Suprapubic skin (tissue), 4 donors: ENCODE data around the gene EPB41L2. TPM values are rescaled to one million over a fixed set of nuclear protein-coding genes. Genes with fewer than 3 reads are reported as not detected.

ENCODE experiments used
- DNase-seq, 2 donors: peaks; one replicate each; pipeline ENCODE4 v3.0.0-alpha.2; 2019; ENCODE audit warnings: low spot score in 2 of 2
- H3K27ac ChIP-seq: fragments of 200-600 bp; sonication (generic); one replicate; pipeline ENCODE4 v1.5.1; 2019
- H3K27me3 ChIP-seq: fragments of 200-600 bp; sonication (generic); one replicate; pipeline ENCODE4 v1.5.1; 2019
- H3K36me3 ChIP-seq: fragments of 200-600 bp; sonication (generic); one replicate; pipeline ENCODE4 v1.5.1; 2019
- H3K4me1 ChIP-seq: fragments of 200-600 bp; sonication (generic); one replicate; pipeline ENCODE4 v1.5.1; 2019
- H3K4me3 ChIP-seq: fragments of 200-600 bp; sonication (generic); one replicate; pipeline ENCODE4 v1.5.1; 2019; ENCODE audit warnings: mild to moderate bottlenecking
- H3K9me3 ChIP-seq: fragments of 200-600 bp; sonication (generic); one replicate; pipeline ENCODE4 v1.5.1; 2019
- EP300 ChIP-seq: sonication (generic); formaldehyde crosslinking; IDR thresholded peaks from one replicate; pipeline ENCODE4 v1.6.1; 2017; ENCODE audit warnings: antibody characterized with exemption
- POLR2A ChIP-seq, 2 donors: fragments of 450-650 bp; IDR thresholded peaks; one replicate each; pipeline ENCODE4 v1.6.1; 2017; ENCODE audit warnings: antibody characterized with exemption in 2 of 2, mild to moderate bottlenecking in 2 of 2, moderate library complexity in 2 of 2
- POLR2AphosphoS5 ChIP-seq, 3 donors: sonication (generic); formaldehyde crosslinking; IDR thresholded peaks; one replicate each; pipeline ENCODE4 v1.6.1; 2017; ENCODE audit warnings: antibody characterized with exemption in 3 of 3
- WGBS: methylation state at CpG from one replicate; pipeline ENCODE4 v1.1.5; 2018; 5-methylcytosine and 5-hydroxymethylcytosine counted together
- total RNA-seq, 4 donors: library from RNA; depleted of rRNA; stranded (reverse); fragments of >200 nt; gene quantifications; one replicate each; pipeline ENCODE4 v1.1.0, GENCODE V29; 2016
- TF ChIP-seq, protein P1 (sequence below), 2 donors: fragments of 200-600 bp in 1 of 2; fragments of 450-650 bp in 1 of 2; sonication (generic) in 1 of 2; IDR thresholded peaks; one replicate each; pipeline ENCODE4 v1.5.1; 2016 to 2019; ENCODE audit warnings: antibody characterized with exemption in 2 of 2, mild to moderate bottlenecking in 1 of 2, moderate library complexity in 1 of 2

Gene EPB41L2
- total RNA-seq, 4 donors from 2014 or later: 11.4 to 26.8 (median 15.4) TPM

DNA sequence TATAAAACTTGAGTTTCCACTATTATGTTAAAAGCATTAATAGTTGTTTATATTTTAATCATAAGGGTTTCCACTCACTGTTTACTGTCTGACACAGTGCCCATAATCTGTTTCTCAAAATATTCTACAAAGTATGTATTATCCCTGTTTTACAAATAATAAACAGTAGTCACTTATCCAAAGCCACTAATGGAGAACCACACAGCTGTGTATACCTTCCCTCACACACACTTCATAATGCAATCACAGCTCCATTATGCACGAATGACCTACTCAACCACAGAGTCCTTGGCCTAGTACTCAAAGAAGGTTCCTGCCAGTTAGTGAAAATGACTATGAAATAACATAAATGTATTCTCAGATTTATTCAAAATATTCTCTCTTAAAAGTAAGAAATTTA, 103.1 kb downstream of the EPB41L2 start:
- H3K4me1 ChIP-seq: peaks cover 5% of the 10 kb centered on the region
- no peaks in the 10 kb centered on the region for H3K9me3 ChIP-seq
- H3K4me3 ChIP-seq: no peak overlapping the region
- H3K27me3 ChIP-seq: no peaks in the 10 kb centered on the region
- 77% methylated on average over 1 of the region's 1 CpG for WGBS
- H3K36me3 ChIP-seq: no peaks in the 10 kb centered on the region
- no peak overlapping the region for H3K27ac ChIP-seq
- no peak for DNase-seq
- TF ChIP-seq POLR2A (IDR thresholded peaks at IDR 0.05) (no peak), POLR2AphosphoS5 (IDR thresholded peaks at IDR 0.05) (no peak), EP300 (no peak)
- TF ChIP-seq, protein P1, sequence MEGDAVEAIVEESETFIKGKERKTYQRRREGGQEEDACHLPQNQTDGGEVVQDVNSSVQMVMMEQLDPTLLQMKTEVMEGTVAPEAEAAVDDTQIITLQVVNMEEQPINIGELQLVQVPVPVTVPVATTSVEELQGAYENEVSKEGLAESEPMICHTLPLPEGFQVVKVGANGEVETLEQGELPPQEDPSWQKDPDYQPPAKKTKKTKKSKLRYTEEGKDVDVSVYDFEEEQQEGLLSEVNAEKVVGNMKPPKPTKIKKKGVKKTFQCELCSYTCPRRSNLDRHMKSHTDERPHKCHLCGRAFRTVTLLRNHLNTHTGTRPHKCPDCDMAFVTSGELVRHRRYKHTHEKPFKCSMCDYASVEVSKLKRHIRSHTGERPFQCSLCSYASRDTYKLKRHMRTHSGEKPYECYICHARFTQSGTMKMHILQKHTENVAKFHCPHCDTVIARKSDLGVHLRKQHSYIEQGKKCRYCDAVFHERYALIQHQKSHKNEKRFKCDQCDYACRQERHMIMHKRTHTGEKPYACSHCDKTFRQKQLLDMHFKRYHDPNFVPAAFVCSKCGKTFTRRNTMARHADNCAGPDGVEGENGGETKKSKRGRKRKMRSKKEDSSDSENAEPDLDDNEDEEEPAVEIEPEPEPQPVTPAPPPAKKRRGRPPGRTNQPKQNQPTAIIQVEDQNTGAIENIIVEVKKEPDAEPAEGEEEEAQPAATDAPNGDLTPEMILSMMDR (IDR thresholded peaks at IDR 0.05): no peak

DNA sequence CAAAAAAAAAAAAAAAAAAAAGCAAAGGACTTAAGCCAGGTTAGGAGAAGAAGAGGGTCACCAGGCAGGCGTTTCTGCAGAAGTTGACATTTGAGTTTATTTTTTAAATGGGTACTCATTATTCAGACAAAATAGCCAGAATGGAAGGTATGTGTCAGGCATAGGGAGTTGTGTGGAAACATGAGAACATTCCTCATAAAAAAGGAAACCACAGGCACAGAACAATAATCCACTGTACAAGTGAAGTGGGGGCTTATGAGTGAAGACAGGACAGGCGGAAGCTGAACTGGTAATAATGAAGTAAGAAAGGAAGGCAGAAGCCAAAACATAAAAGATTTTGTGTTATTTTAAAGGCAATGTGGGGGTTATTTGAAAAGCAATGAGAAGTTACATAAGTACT, 104.6 kb downstream of the EPB41L2 start:
- Histone ChIP-seq H3K36me3 (no peaks in the 10 kb centered on the region), H3K4me3 (no peak overlapping the region), H3K27ac (no peak overlapping the region), H3K9me3 (no peaks in the 10 kb centered on the region), H3K4me1 (no peaks in the 10 kb centered on the region), H3K27me3 (no peaks in the 10 kb centered on the region)
- no peak for TF ChIP-seq EP300
- TF ChIP-seq, protein P1 (IDR thresholded peaks at IDR 0.05): no peak
- TF ChIP-seq POLR2AphosphoS5 (IDR thresholded peaks at IDR 0.05): no peak
- TF ChIP-seq POLR2A (IDR thresholded peaks at IDR 0.05): no peak
- no peak for DNase-seq
- 81% methylated on average over 2 of the region's 2 CpGs for WGBS

DNA sequence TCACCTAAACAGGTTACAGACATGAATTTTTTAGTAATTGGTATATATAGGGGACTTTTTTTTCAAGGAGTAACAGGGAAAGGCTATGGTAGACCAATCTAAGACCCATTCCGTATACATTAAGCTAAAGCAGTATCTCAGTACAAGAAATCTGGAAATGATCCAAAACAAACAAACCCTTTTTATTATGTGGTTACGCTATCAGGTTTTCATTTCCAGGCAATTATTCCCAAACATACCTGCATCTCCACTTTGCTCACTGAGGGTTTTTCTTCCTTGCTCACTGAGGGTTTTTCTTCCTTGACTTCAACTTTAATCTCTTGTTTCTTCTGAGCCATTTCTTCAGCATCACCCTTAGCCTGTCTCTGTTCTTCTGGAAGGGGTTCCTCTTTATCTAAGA, 107.3 kb downstream of the EPB41L2 start:
- no peak for DNase-seq
- Histone ChIP-seq H3K4me1 (no peaks in the 10 kb centered on the region), H3K27ac (no peak overlapping the region), H3K36me3 (no peaks in the 10 kb centered on the region), H3K4me3 (no peak overlapping the region), H3K27me3 (no peaks in the 10 kb centered on the region), H3K9me3 (no peaks in the 10 kb centered on the region)
- TF ChIP-seq POLR2A (IDR thresholded peaks at IDR 0.05) (no peak), EP300 (no peak), POLR2AphosphoS5 (IDR thresholded peaks at IDR 0.05) (no peak)
- TF ChIP-seq, protein P1 (IDR thresholded peaks at IDR 0.05): no peak
- 95% methylated on average over 2 of the region's 2 CpGs for WGBS

DNA sequence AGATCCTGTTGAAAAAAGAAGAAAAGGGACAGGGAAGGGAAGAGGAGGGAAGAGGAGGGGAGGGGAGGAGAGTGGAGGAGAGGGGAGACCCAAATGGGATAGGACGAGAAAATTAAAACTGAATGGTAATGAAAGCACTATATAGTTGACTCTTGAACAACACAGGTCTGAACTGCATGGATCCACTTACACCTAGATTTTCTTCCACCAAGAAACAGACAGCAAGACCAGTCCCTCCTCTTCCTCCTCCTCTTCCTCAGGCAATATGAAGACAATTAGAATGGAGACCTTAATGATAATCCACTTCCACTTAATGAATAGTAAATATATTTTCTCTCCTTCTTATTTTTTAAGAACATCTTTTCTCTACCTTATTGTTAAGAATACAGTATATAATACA, 113.5 kb downstream of the EPB41L2 start:
- DNase-seq: no peak
- WGBS: 85% methylated on average over 1 of the region's 1 CpG
- H3K9me3 ChIP-seq: no peaks in the 10 kb centered on the region
- no peaks in the 10 kb centered on the region for H3K27me3 ChIP-seq
- no peaks in the 10 kb centered on the region for H3K4me1 ChIP-seq
- no peak overlapping the region for H3K4me3 ChIP-seq
- no peaks in the 10 kb centered on the region for H3K36me3 ChIP-seq
- TF ChIP-seq POLR2A (IDR thresholded peaks at IDR 0.05) (no peak), POLR2AphosphoS5 (IDR thresholded peaks at IDR 0.05) (no peak), EP300 (no peak)
- TF ChIP-seq, protein P1 (IDR thresholded peaks at IDR 0.05): no peak
- no peak overlapping the region for H3K27ac ChIP-seq

DNA sequence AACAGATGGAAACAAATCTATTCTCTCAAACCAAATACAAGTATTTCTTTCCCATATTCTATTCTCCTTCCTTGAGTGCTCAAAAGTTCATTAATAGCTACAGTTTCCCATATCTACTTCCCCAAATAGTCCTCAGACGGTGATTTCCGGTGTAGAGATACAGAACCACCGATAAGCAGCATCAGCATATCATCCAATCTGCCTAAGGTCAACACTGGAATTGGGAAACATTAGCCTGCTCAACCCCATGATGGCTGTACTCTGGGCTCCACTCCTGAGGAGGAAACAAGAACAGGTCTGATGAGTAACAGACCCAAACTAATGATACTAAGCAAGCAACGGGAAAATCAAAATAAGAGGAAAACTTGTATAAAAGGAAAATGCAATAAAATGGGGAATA, 115.6 kb downstream of the EPB41L2 start:
- WGBS: 86% methylated on average over 4 of the region's 4 CpGs
- H3K4me1 ChIP-seq: no peaks in the 10 kb centered on the region
- H3K27ac ChIP-seq: no peak overlapping the region
- no peaks in the 10 kb centered on the region for H3K9me3 ChIP-seq
- no peak overlapping the region for H3K4me3 ChIP-seq
- no peaks in the 10 kb centered on the region for H3K27me3 ChIP-seq
- DNase-seq: no peak
- no peaks in the 10 kb centered on the region for H3K36me3 ChIP-seq
- TF ChIP-seq POLR2A (IDR thresholded peaks at IDR 0.05) (no peak), POLR2AphosphoS5 (IDR thresholded peaks at IDR 0.05) (no peak), EP300 (no peak)
- TF ChIP-seq, protein P1 (IDR thresholded peaks at IDR 0.05): no peak
